GM12873 (cell line): Measurements from ENCODE around the gene PCSK7.
A peak's percentile ranks its signal among the peaks of the same experiment; 100 is the strongest.

Experiments
- CTCF ChIP-seq: IDR thresholded peaks from 2 replicates; pipeline ENCODE4 v1.5.1; 2012; ENCODE audit warnings: low read depth, mild to moderate bottlenecking, moderate library complexity, low read length, control low read depth; ENCODE audit not compliant: insufficient read depth; ENCODE audit errors: missing control alignments

PCSK7 gene

GRCh38 chr11:117248341-117248740 is 16.5 kb upstream of the PCSK7 start:
- TF ChIP-seq CTCF = no peak

- no peak for TF ChIP-seq CTCF
Measured at GRCh38 chr11:117239295-117239694, 7.4 kb upstream of the PCSK7 start.

GRCh38 chr11:117238221-117238620 is 6.3 kb upstream of the PCSK7 start:
- no peak for TF ChIP-seq CTCF

GRCh38 chr11:117232911-117233409 is 1.1 kb upstream of the PCSK7 start:
- TF ChIP-seq CTCF = no peak

- TF ChIP-seq CTCF = peak; percentile 80
Measured at GRCh38 chr11:117232092-117232878, 412 bp upstream of the PCSK7 start, which contains the start of gene RNF214. Gene RNF214, plus strand, starts transcription at chr11:117232671. Its CDS starts 1,602 bp downstream, at chr11:117234273.

- TF ChIP-seq CTCF = no peak
Measured at GRCh38 chr11:117230999-117231841, 653 bp downstream of the PCSK7 start.
